Right lobe of liver (tissue), 4 donors: Measurements from ENCODE around the gene ASB18.

Experiments
- POLR2A ChIP-seq: fragments of 450-650 bp; IDR thresholded peaks from one replicate; pipeline ENCODE4 v1.6.1; 2017; ENCODE audit warnings: antibody characterized with exemption, mild to moderate bottlenecking
- TF ChIP-seq, protein P1 (sequence below), 4 donors: fragments of 200-600 bp in 3 of 4; fragments of 450-650 bp in 1 of 4; IDR thresholded peaks; one replicate each; pipeline versions ENCODE4 v1.5.1 to v1.8.0; 2016 to 2022; ENCODE audit warnings: antibody characterized with exemption in 4 of 4, mild to moderate bottlenecking in 2 of 4
- donor health status: DM: no; HTN: no; CAD: no.
- donor health status: DM: no; HTN: no; CAD: no.
- donor health status: DM: no; HTN: yes; CAD: no.

DNA sequence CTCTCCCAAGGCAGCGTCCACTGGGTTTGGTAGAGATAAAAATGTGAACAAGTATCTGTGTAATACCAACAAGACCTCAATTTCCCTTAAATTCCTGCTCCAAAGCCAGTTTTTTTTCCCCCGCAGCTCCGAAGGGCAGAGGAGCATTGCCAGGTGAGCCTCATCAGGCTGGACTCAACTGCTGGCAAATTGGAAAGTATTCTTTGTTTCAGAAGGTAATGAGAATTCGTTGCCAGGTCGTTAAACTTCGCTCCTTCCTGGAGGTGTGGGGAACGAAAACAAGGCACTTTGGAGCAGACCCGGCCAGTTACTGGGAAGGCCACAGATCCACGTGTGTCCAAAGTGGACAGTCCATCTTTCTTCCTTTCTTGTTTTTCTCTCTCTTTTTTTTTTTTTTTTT is 30.4 kb upstream of the ASB18 start:
- TF ChIP-seq POLR2A: no peak
- TF ChIP-seq, protein P1, sequence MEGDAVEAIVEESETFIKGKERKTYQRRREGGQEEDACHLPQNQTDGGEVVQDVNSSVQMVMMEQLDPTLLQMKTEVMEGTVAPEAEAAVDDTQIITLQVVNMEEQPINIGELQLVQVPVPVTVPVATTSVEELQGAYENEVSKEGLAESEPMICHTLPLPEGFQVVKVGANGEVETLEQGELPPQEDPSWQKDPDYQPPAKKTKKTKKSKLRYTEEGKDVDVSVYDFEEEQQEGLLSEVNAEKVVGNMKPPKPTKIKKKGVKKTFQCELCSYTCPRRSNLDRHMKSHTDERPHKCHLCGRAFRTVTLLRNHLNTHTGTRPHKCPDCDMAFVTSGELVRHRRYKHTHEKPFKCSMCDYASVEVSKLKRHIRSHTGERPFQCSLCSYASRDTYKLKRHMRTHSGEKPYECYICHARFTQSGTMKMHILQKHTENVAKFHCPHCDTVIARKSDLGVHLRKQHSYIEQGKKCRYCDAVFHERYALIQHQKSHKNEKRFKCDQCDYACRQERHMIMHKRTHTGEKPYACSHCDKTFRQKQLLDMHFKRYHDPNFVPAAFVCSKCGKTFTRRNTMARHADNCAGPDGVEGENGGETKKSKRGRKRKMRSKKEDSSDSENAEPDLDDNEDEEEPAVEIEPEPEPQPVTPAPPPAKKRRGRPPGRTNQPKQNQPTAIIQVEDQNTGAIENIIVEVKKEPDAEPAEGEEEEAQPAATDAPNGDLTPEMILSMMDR (IDR thresholded peaks at IDR 0.05): no peak
